Measurements from ENCODE around the gene PTGES3L. TPM values are rescaled to one million over a fixed set of nuclear protein-coding genes. Genes with fewer than 3 reads are reported as not detected.
"Not testable (repeated sequence)": the region's sequence is repeated elsewhere in the genome, so short reads cannot be mapped to it uniquely, and the experiment has no call there.

Gene PTGES3L
- total RNA-seq, 2 donors from 2014 or later, result 0.52 TPM; not detected in 1

DNA sequence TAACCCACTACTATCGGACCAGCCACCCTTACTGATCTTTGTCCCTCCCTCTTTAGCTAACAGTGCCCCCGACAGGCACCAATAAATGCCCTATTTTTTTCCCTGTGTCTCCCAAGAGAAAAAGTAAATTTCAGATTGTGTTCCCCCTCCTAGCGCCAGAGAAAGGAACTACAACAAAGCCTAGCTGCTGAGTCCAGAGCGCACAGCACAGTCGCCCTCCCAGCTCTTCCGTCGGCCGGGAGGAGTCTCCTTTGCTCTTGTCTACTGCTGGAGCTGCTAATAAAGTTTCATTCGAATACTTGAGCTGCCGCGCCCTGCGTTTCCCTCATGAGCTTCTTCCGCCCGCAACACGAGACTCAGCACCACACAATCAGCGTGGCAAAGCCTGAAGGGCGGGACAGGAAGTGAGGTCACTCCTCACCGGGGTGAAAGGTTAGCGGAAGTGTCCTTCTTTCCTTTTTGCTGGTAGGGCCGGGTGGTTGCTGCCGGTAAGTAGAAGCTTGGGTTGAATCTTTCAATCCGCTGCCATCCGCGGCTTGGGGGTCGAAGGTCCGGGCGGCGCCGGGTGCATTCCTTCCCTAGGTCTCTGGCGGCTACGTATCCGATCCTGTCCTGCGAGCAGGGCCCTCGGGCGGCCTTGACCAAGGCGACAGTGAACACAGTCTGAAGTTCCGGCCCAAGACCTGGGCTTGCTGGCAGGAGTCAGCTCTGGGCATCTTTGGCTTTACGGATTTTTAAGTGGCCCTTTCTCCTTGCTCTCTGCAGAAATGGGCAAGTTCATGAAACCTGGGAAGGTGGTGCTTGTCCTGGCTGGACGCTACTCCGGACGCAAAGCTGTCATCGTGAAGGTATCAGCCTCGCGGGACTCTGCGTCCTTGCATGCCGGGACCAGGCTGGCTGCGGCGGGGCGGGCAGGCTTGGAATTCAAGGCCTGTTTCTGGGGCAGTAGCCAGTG is 18.4 kb upstream of the PTGES3L start, which contains the start of gene RPL27:
Gene RPL27 (plus strand): TSS at position 436 of the 955 bp plus-strand sequence. CDS start 332 bp downstream, at position 768.
- peak in 2 of 3 donors; percentile 88 to 90 for TF ChIP-seq POLR2A (IDR thresholded peaks at IDR 0.05)
- TF ChIP-seq, protein P1, sequence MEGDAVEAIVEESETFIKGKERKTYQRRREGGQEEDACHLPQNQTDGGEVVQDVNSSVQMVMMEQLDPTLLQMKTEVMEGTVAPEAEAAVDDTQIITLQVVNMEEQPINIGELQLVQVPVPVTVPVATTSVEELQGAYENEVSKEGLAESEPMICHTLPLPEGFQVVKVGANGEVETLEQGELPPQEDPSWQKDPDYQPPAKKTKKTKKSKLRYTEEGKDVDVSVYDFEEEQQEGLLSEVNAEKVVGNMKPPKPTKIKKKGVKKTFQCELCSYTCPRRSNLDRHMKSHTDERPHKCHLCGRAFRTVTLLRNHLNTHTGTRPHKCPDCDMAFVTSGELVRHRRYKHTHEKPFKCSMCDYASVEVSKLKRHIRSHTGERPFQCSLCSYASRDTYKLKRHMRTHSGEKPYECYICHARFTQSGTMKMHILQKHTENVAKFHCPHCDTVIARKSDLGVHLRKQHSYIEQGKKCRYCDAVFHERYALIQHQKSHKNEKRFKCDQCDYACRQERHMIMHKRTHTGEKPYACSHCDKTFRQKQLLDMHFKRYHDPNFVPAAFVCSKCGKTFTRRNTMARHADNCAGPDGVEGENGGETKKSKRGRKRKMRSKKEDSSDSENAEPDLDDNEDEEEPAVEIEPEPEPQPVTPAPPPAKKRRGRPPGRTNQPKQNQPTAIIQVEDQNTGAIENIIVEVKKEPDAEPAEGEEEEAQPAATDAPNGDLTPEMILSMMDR (IDR thresholded peaks at IDR 0.05), result peak; percentile 84 to 98 (median 96)
- no peaks in the 10 kb centered on the region for H3K27me3 ChIP-seq
- WGBS, 2 donors, result 0 to 1% methylated on average over 38 to 49 of the region's 49 CpGs
- peaks cover 35% of the 10 kb centered on the region for H3K4me1 ChIP-seq
- H3K9me3 ChIP-seq, result no peaks in the 10 kb centered on the region
- H3K36me3 ChIP-seq (replicated peaks in 1 of 2; ENCODE audit: insufficient read depth in 1 of 2, low read depth in 2 of 2), result peaks cover 0 to 11% of the 10 kb centered on the region in 2 donors
- intact Hi-C loops (cut with DNase I), result no loop called here
- DNase-seq, result peak; percentile 98 to 100 (median 99)
- H3K27ac ChIP-seq, result peak within 1 kb of the TSS; percentile 84 to 93 (median 92)
- H3K4me3 ChIP-seq, result peak within 1 kb of the TSS; percentile 44 to 94
- ATAC-seq, result peak; percentile 97

DNA sequence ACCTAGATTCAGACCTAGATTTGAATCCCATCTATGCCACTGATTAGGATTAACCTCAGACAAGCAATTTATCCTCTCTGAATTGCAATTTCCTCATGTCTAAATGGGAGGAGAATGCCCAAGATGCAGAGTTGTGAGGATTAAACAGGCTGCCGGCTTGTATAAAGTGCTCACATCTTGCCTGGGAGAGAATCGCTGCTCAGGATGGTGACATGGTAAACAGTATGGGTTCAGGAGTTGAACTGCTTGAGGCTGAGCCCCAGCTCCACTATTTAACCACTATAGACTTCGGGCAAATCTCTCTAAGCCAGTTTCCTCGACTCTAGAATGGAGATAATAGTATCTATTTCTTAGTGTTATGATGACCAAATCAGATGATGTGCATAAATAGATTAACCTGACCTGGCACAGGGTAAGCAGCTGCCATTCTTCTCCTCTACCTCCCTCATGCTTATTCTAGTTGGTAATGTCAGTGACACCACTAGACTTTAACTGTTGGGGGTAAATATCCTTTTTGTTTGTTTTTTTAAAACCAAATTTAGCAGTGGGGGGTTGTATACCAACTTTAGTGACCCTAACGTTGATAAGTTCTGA is 17.6 kb upstream of the PTGES3L start:
- WGBS, 2 donors, result 5 to 7% methylated on average over 5 of the region's 5 CpGs
- intact Hi-C loops (cut with DNase I), result no loop called here
- TF ChIP-seq, protein P1 (IDR thresholded peaks at IDR 0.05), result no peak
- TF ChIP-seq POLR2A (IDR thresholded peaks at IDR 0.05), result no peak
- no peak for DNase-seq
- ATAC-seq, result no peak
- Histone ChIP-seq H3K4me1 (peaks cover 35% of the 10 kb centered on the region), H3K4me3 (no peak overlapping the region), H3K27me3 (no peaks in the 10 kb centered on the region), H3K36me3 (replicated peaks in 1 of 2; ENCODE audit: insufficient read depth in 1 of 2, low read depth in 2 of 2) (peaks cover 0 to 3% of the 10 kb centered on the region in 2 donors), H3K9me3 (no peaks in the 10 kb centered on the region), H3K27ac (peak overlapping the region in 3 of 4 donors; percentile 84 to 93 (median 90))

DNA sequence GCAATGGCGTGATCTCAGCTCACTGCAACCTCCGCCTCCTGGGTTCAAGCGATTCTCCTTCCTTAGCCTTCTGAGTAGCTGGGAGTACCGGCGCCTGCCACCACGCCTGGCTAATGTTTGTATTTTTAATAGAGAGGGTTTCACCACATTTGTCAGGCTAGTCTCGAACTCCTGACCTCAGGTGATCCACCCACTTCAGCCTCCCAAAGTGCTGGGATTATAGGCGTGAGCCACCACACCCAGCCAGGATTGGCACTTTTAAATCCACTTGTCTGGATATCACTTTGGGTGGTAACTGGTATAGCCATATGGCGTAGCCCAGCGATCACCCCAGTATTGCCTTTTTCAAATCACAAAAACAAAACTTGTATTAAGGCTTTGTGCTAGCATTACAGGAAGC is 14.0 kb upstream of the PTGES3L start:
- 87 to 89% methylated on average over 10 of the region's 10 CpGs for WGBS, 2 donors
- H3K27me3 ChIP-seq; DNase-seq; H3K27ac ChIP-seq; ATAC-seq; H3K4me3 ChIP-seq; intact Hi-C loops (cut with DNase I); H3K9me3 ChIP-seq: not testable (repeated sequence)
- peaks cover 10% of the 10 kb centered on the region for H3K4me1 ChIP-seq
- peaks cover 14 to 21% of the 10 kb centered on the region in 2 donors for H3K36me3 ChIP-seq (replicated peaks in 1 of 2; ENCODE audit: insufficient read depth in 1 of 2, low read depth in 2 of 2)

DNA sequence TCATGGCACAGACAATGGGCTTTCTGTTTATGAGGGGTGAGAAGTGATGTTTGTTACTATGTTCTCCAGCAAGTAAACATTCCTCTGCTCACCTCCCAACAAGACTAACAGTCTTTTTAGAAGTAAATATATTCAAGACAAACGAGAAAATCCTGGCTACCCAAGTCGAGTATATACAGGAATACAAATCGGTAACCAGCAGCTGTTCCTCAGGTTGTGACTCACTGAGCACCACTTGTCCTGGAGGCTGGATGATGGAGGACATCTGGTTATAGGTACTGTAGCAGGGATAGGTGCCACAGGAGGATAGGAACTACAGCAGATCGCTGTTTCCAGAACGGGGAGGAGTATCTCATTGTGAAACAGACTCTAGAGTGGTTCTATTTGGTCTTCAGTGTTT is 13.0 kb upstream of the PTGES3L start:
- peaks cover 24 to 27% of the 10 kb centered on the region in 2 donors for H3K36me3 ChIP-seq (replicated peaks in 1 of 2; ENCODE audit: insufficient read depth in 1 of 2, low read depth in 2 of 2)
- peaks cover 8% of the 10 kb centered on the region for H3K4me1 ChIP-seq
- H3K27ac ChIP-seq, result no peak overlapping the region
- TF ChIP-seq, protein P1 (IDR thresholded peaks at IDR 0.05), result no peak
- TF ChIP-seq POLR2A (IDR thresholded peaks at IDR 0.05), result no peak
- H3K9me3 ChIP-seq, result no peaks in the 10 kb centered on the region
- ATAC-seq (no peak), DNase-seq (no peak)
- WGBS, 2 donors, result 62 to 73% methylated on average over 5 of the region's 5 CpGs
- H3K27me3 ChIP-seq, result no peaks in the 10 kb centered on the region
- intact Hi-C loops (cut with DNase I), result no loop called here
- no peak overlapping the region for H3K4me3 ChIP-seq

DNA sequence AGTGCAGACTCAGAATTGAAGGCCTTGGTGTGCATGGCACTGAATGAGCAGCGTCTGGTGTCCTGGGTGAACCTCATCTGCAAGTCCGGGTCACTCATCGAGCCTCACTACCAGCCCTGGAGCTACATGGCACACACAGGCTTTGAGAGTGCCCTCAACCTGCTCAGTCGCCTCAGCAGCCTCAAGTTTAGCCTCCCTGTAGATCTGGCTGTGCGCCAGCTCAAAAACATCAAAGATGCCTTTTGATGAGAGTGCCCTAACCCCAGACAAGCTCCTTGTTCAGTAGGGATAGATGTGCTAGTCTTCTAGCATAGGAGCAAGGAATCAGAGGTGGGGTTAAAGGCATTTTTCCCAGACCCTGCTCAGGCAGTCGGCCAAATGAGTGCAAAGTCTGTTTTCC is 11.6 kb upstream of the PTGES3L start:
- Histone ChIP-seq H3K27me3 (no peaks in the 10 kb centered on the region), H3K36me3 (replicated peaks in 1 of 2; ENCODE audit: insufficient read depth in 1 of 2, low read depth in 2 of 2) (peaks cover 29 to 30% of the 10 kb centered on the region in 2 donors), H3K27ac (no peak overlapping the region), H3K4me3 (no peak overlapping the region), H3K9me3 (no peaks in the 10 kb centered on the region), H3K4me1 (no peaks in the 10 kb centered on the region)
- TF ChIP-seq, protein P1 (IDR thresholded peaks at IDR 0.05), result no peak
- no peak for TF ChIP-seq POLR2A (IDR thresholded peaks at IDR 0.05)
- intact Hi-C loops (cut with DNase I), result no loop called here
- DNase-seq, result no peak
- WGBS, 2 donors, result 95% methylated on average over 6 of the region's 6 CpGs; no CpG with 5 or more reads in 1 of the 2 donors
- ATAC-seq, result no peak
